IMR-90 (cell line): ENCODE results near the gene HOOK1.

Experiments
- BHLHE40 ChIP-seq: fragments of 150-350 bp; IDR thresholded peaks from 2 replicates; pipeline ENCODE4 v1.6.1; 2016; ENCODE audit warnings: mild to moderate bottlenecking, low read depth, low read length
- CEBPB ChIP-seq: IDR thresholded peaks from 2 replicates; pipeline ENCODE4 v1.6.1; 2012; ENCODE audit warnings: low read depth, low read length, improper control_type of control experiment
- CHD1 ChIP-seq: IDR thresholded peaks from 2 replicates; pipeline ENCODE4 v1.6.1; 2012; ENCODE audit warnings: low read depth, low read length, improper control_type of control experiment
- CTCF ChIP-seq: conservative IDR thresholded peaks from 2 replicates; pipeline ENCODE4 v1.5.1; 2012; ENCODE audit warnings: mild to moderate bottlenecking, low read depth, low read length, improper control_type of control experiment
- FOS ChIP-seq: fragments of 150-350 bp; IDR thresholded peaks from 2 replicates; pipeline ENCODE4 v1.6.1; 2016; ENCODE audit warnings: low read depth, low read length
- MAFK ChIP-seq: IDR thresholded peaks from 2 replicates; pipeline ENCODE4 v1.6.1; 2012; ENCODE audit warnings: low read depth, low read length, improper control_type of control experiment
- MAZ ChIP-seq: IDR thresholded peaks from 2 replicates; pipeline ENCODE4 v1.6.1; 2012; ENCODE audit warnings: low read depth, mild to moderate bottlenecking, low read length, improper control_type of control experiment, moderate library complexity, borderline replicate concordance
- POLR2A ChIP-seq: IDR thresholded peaks from 2 replicates; pipeline ENCODE4 v1.6.1; 2012; ENCODE audit warnings: mild to moderate bottlenecking, low read depth, low read length
- RAD21 ChIP-seq: IDR thresholded peaks from 2 replicates; pipeline ENCODE4 v1.6.1; 2012; ENCODE audit warnings: low read length, improper control_type of control experiment
- RCOR1 ChIP-seq: IDR thresholded peaks from 2 replicates; pipeline ENCODE4 v1.6.1; 2012; ENCODE audit warnings: mild to moderate bottlenecking, low read length, improper control_type of control experiment; ENCODE audit not compliant: insufficient replicate concordance
- SMC3 ChIP-seq: fragments of 150-350 bp; IDR thresholded peaks from 2 replicates; pipeline ENCODE4 v1.6.1; 2016; ENCODE audit warnings: low read depth, mild to moderate bottlenecking, antibody characterized with exemption, low read length, moderate library complexity
- USF2 ChIP-seq: fragments of 150-350 bp; IDR thresholded peaks from 2 replicates; pipeline ENCODE4 v1.6.1; 2017; ENCODE audit warnings: mild to moderate bottlenecking, antibody characterized with exemption, low read length, low read depth

GRCh38 chr1:59866462-59866861, 51.7 kb downstream of the HOOK1 start:
- TF ChIP-seq POLR2A (no peak), CTCF (no peak), FOS (no peak), MAZ (no peak), SMC3 (no peak), USF2 (no peak), RAD21 (no peak), CEBPB (no peak), RCOR1 (no peak), BHLHE40 (no peak), MAFK (no peak), CHD1 (no peak)
